ENCODE measurements around the gene KDM2B. TPM values are rescaled to one million over a fixed set of nuclear protein-coding genes. Genes with fewer than 3 reads are reported as not detected.
"Not testable (repeated sequence)": the region's sequence is repeated elsewhere in the genome, so short reads cannot be mapped to it uniquely, and the experiment has no call there.

KDM2B gene
- total and polyA plus RNA-seq, 2 donors (not counting 1 experiment from before 2014, with no cell fraction given) = 108 to 126 TPM

DNA sequence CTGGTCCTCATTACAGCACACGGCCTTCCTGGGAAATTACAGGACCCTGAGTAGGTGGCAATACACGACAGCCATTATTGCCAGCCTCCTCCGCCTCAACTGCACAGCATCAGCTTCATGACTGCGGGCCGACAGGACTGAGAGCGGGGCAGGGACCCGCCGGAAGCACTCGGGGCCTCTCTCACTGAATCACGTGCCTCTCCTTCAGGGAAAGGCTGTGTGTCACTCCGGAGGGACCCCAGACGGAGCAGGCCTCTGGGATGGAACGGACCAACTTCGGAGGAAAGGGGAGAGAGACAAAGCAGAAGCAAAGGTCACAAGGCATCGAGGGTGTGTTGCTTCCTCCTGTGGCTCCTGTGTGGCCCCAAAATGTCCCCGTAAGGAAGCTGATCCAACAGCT is 90.9 kb downstream of the KDM2B start:
- CTCF ChIA-PET = interaction anchor here (0.6 to 2.8 kb wide), 6 partner anchors 10 to 374 kb away, joined by 3 to 15 read pairs (median 4); no protein-coding TSS in a partner anchor
- H3K4me3 Mint-ChIP-seq = no peak overlapping the region
- POLR2A ChIA-PET = interaction anchor here (0.5 kb wide), 1 partner anchor 93 kb away, joined by 3 read pairs; no protein-coding TSS in a partner anchor
- WGBS (ENCODE audit: insufficient coverage) = 93% methylated on average over 15 of the region's 16 CpGs
- peaks cover 23% of the 10 kb centered on the region for H3K4me1 Mint-ChIP-seq
- H3K9ac ChIP-seq (ENCODE audit: low read length) = peak overlapping the region; percentile 10
- H3K27ac Mint-ChIP-seq = no peak overlapping the region
- H3K4me3 ChIP-seq (ENCODE audit: control extremely low read depth in 1 of 5, extremely low read depth in 1 of 5, insufficient read depth in 1 of 5, low read depth in 2 of 5, low read length in 4 of 5) = no peak overlapping the region
- no peaks in the 10 kb centered on the region for H3K9me3 ChIP-seq (ENCODE audit: control extremely low read depth in 1 of 3, control insufficient read depth in 2 of 3, insufficient read depth in 1 of 3, low read length in 2 of 3)
- H4K20me1 ChIP-seq (ENCODE audit: control insufficient read depth, insufficient read depth, low read length, poor library complexity, severe bottlenecking) = peaks cover 33% of the 10 kb centered on the region
- peaks cover 69% of the 10 kb centered on the region for H3K79me2 ChIP-seq (ENCODE audit: control insufficient read depth, insufficient read depth, low read length)
- TF ChIP-seq CTCF (IDR thresholded peaks at IDR 0.05) (no peak), EZH2 (IDR thresholded peaks at IDR 0.05; ENCODE audit: borderline replicate concordance, insufficient read depth, low read depth, low read length, poor library complexity, severe bottlenecking) (no peak)
- no peaks in the 10 kb centered on the region for H3K27me3 Mint-ChIP-seq
- no peaks in the 10 kb centered on the region for H3K27me3 ChIP-seq (replicated peaks in 1 of 4; ENCODE audit: control extremely low read depth in 1 of 4, control insufficient read depth in 3 of 4, insufficient read depth in 4 of 4, low read length in 3 of 4)
- DNase-seq (no peak), ATAC-seq (ENCODE audit: low read depth) (no peak)
- H3K36me3 ChIP-seq (replicated peaks in 1 of 2; ENCODE audit: control extremely low read depth in 1 of 2, control insufficient read depth in 1 of 2, extremely low read depth in 1 of 2, insufficient read depth in 2 of 2, low read length in 1 of 2) = peaks cover under 1 to 9% of the 10 kb centered on the region in 2 experiments
- intact Hi-C loops (cut with micrococcal nuclease) = no loop called here
- peak overlapping the region in 1 of 2 donors; percentile 63 for H3K27ac ChIP-seq (ENCODE audit: low read length in 2 of 2)
- no peak overlapping the region for H2AFZ ChIP-seq (ENCODE audit: insufficient read depth, low read depth, low read length, poor library complexity, severe bottlenecking)
- H3K4me2 ChIP-seq (replicated peaks; ENCODE audit: low read depth, low read length, poor library complexity, severe bottlenecking) = peak overlapping the region; percentile 56
- peaks cover 17 to 33% of the 10 kb centered on the region in 2 donors for H3K4me1 ChIP-seq (ENCODE audit: control insufficient read depth in 2 of 2, insufficient read depth in 2 of 2, low read length in 2 of 2)
- no peaks in the 10 kb centered on the region for H3K9me3 Mint-ChIP-seq (ENCODE audit: insufficient read depth)

- no peak for DNase-seq
- Histone ChIP-seq H3K4me3 (ENCODE audit: control extremely low read depth in 1 of 5, extremely low read depth in 1 of 5, insufficient read depth in 1 of 5, low read depth in 2 of 5, low read length in 4 of 5) (no peak overlapping the region), H3K4me1 (ENCODE audit: control insufficient read depth in 2 of 2, insufficient read depth in 2 of 2, low read length in 2 of 2) (peaks cover under 1 to 4% of the 10 kb centered on the region in 2 donors), H3K27me3 (replicated peaks in 1 of 4; ENCODE audit: control extremely low read depth in 1 of 4, control insufficient read depth in 3 of 4, insufficient read depth in 4 of 4, low read length in 3 of 4) (no peaks in the 10 kb centered on the region), H3K79me2 (ENCODE audit: control insufficient read depth, insufficient read depth, low read length) (peaks cover 47% of the 10 kb centered on the region), H3K27ac (ENCODE audit: low read length in 2 of 2) (no peak overlapping the region), H3K36me3 (replicated peaks in 1 of 2; ENCODE audit: control extremely low read depth in 1 of 2, control insufficient read depth in 1 of 2, extremely low read depth in 1 of 2, insufficient read depth in 2 of 2, low read length in 1 of 2) (peaks cover 1 to 12% of the 10 kb centered on the region in 2 experiments), H3K9ac (ENCODE audit: low read length) (no peak overlapping the region), H2AFZ (ENCODE audit: insufficient read depth, low read depth, low read length, poor library complexity, severe bottlenecking) (no peak overlapping the region), H3K4me2 (replicated peaks; ENCODE audit: low read depth, low read length, poor library complexity, severe bottlenecking) (no peak overlapping the region), H3K9me3 (ENCODE audit: control extremely low read depth in 1 of 3, control insufficient read depth in 2 of 3, insufficient read depth in 1 of 3, low read length in 2 of 3) (no peaks in the 10 kb centered on the region), H4K20me1 (ENCODE audit: control insufficient read depth, insufficient read depth, low read length, poor library complexity, severe bottlenecking) (peaks cover 18% of the 10 kb centered on the region)
- no peak overlapping the region for H3K4me3 Mint-ChIP-seq
- no peak for TF ChIP-seq EZH2 (IDR thresholded peaks at IDR 0.05; ENCODE audit: borderline replicate concordance, insufficient read depth, low read depth, low read length, poor library complexity, severe bottlenecking)
- no peak for TF ChIP-seq CTCF (IDR thresholded peaks at IDR 0.05)
- H3K4me1 Mint-ChIP-seq = peaks cover 13% of the 10 kb centered on the region
- POLR2A ChIA-PET = no interaction called here
- H3K9me3 Mint-ChIP-seq (ENCODE audit: insufficient read depth) = no peaks in the 10 kb centered on the region
- WGBS (ENCODE audit: insufficient coverage) = 96% methylated on average over 6 of the region's 6 CpGs
- no peak overlapping the region for H3K27ac Mint-ChIP-seq
- CTCF ChIA-PET = interaction anchor here (1.1 kb wide), 1 partner anchor 9 kb away, joined by 4 read pairs; no protein-coding TSS in a partner anchor
- intact Hi-C loops (cut with micrococcal nuclease) = no loop called here
- no peaks in the 10 kb centered on the region for H3K27me3 Mint-ChIP-seq
- no peak for ATAC-seq (ENCODE audit: low read depth)
Observed at GRCh38 chr12:121484967-121485366, 95.9 kb downstream of the KDM2B start.

DNA sequence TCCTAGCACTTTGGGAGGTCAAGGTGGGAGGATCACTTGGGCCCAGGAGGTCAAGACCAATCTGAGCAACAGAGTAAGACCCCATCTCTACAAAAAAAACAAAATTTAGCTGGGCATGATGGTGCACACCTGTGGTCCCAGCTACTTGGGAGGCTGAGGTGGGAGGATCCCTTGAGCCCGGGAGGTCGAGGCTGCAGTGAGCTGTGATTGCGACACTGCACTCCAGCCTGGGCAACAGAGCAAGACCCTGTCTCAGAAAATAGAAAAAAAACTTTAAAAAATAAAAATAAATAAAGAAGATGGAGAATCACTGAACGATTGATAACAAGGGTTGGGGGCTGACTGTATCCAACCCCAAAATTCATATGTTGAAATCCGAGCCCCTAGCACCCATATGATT is 96.3 kb downstream of the KDM2B start:
- CTCF ChIA-PET = interaction anchor here (1.1 kb wide), 1 partner anchor 10 kb away, joined by 4 read pairs; no protein-coding TSS in a partner anchor

More for the DNA sequence above, 96.3 kb downstream of the KDM2B start:
- peaks cover 15% of the 10 kb centered on the region for H3K4me1 Mint-ChIP-seq
- H3K27me3 ChIP-seq (replicated peaks in 1 of 4; ENCODE audit: control extremely low read depth in 1 of 4, control insufficient read depth in 3 of 4, insufficient read depth in 4 of 4, low read length in 3 of 4); H3K4me3 Mint-ChIP-seq; H3K9ac ChIP-seq (ENCODE audit: low read length); H3K9me3 Mint-ChIP-seq (ENCODE audit: insufficient read depth); H3K27ac Mint-ChIP-seq; POLR2A ChIA-PET; ATAC-seq (ENCODE audit: low read depth); H2AFZ ChIP-seq (ENCODE audit: insufficient read depth, low read depth, low read length, poor library complexity, severe bottlenecking); H3K9me3 ChIP-seq (ENCODE audit: control extremely low read depth in 1 of 3, control insufficient read depth in 2 of 3, insufficient read depth in 1 of 3, low read length in 2 of 3); H3K4me2 ChIP-seq (replicated peaks; ENCODE audit: low read depth, low read length, poor library complexity, severe bottlenecking); H3K27ac ChIP-seq (ENCODE audit: low read length in 2 of 2); DNase-seq; H3K4me3 ChIP-seq (ENCODE audit: control extremely low read depth in 1 of 5, extremely low read depth in 1 of 5, insufficient read depth in 1 of 5, low read depth in 2 of 5, low read length in 4 of 5); H3K27me3 Mint-ChIP-seq; H3K36me3 ChIP-seq (replicated peaks in 1 of 2; ENCODE audit: control extremely low read depth in 1 of 2, control insufficient read depth in 1 of 2, extremely low read depth in 1 of 2, insufficient read depth in 2 of 2, low read length in 1 of 2); H3K4me1 ChIP-seq (ENCODE audit: control insufficient read depth in 2 of 2, insufficient read depth in 2 of 2, low read length in 2 of 2); intact Hi-C loops (cut with micrococcal nuclease): not testable (repeated sequence)
- 100% methylated on average over 2 of the region's 5 CpGs for WGBS (ENCODE audit: insufficient coverage)
- peaks cover 47% of the 10 kb centered on the region for H3K79me2 ChIP-seq (ENCODE audit: control insufficient read depth, insufficient read depth, low read length)
- H4K20me1 ChIP-seq (ENCODE audit: control insufficient read depth, insufficient read depth, low read length, poor library complexity, severe bottlenecking) = peaks cover 20% of the 10 kb centered on the region
